Gastroesophageal sphincter (tissue), 3 donors: ENCODE results near the gene VPS37C.

ENCODE experiments used
- EP300 ChIP-seq: sonication (generic); formaldehyde crosslinking; IDR thresholded peaks from one replicate; pipeline ENCODE4 v1.6.1; 2017; ENCODE audit warnings: antibody characterized with exemption, mild to moderate bottlenecking
- TF ChIP-seq, protein P1 (sequence below), 4 experiments: fragments of 200-600 bp in 2 of 4; fragments of 450-650 bp in 2 of 4; sonication (generic) in 1 of 4; IDR thresholded peaks; one replicate each; pipeline ENCODE4 v1.5.1; 2017 to 2019; ENCODE audit warnings: antibody characterized with exemption in 4 of 4, mild to moderate bottlenecking in 2 of 4, moderate library complexity in 2 of 4

DNA sequence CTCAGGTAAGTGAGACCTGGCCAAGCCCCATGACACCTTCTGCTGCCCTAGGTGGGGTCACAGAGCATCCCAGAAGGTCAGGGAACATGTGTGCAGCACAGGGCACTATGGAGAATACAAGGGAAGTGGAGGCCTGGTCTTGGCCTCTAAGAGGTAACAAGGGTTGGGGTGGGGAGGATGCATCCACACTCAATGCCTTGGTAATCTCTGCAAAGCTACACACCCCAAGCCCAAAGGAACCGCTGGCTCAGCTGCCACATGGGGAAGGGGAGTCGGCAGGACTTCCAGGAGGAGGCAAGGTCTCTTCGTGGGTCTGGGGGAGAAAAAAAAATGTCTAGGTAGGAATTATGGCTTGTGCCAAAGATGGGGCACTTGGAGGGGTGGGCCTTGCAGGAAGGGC is 41.7 kb downstream of the VPS37C start:
- TF ChIP-seq, protein P1, sequence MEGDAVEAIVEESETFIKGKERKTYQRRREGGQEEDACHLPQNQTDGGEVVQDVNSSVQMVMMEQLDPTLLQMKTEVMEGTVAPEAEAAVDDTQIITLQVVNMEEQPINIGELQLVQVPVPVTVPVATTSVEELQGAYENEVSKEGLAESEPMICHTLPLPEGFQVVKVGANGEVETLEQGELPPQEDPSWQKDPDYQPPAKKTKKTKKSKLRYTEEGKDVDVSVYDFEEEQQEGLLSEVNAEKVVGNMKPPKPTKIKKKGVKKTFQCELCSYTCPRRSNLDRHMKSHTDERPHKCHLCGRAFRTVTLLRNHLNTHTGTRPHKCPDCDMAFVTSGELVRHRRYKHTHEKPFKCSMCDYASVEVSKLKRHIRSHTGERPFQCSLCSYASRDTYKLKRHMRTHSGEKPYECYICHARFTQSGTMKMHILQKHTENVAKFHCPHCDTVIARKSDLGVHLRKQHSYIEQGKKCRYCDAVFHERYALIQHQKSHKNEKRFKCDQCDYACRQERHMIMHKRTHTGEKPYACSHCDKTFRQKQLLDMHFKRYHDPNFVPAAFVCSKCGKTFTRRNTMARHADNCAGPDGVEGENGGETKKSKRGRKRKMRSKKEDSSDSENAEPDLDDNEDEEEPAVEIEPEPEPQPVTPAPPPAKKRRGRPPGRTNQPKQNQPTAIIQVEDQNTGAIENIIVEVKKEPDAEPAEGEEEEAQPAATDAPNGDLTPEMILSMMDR (IDR thresholded peaks at IDR 0.05), result no peak
- no peak for TF ChIP-seq EP300
